GM12892 (cell line): ENCODE measurements around the gene GOLGA3.

Experiments used
- POLR2A ChIP-seq: IDR thresholded peaks from 2 replicates; pipeline ENCODE4 v1.6.1; 2011; ENCODE audit warnings: low read depth, low read length, control low read depth
- POLR2AphosphoS5 ChIP-seq: IDR thresholded peaks from 2 replicates; pipeline ENCODE4 v1.6.1; 2011; ENCODE audit warnings: low read depth, low read length, control low read depth

DNA sequence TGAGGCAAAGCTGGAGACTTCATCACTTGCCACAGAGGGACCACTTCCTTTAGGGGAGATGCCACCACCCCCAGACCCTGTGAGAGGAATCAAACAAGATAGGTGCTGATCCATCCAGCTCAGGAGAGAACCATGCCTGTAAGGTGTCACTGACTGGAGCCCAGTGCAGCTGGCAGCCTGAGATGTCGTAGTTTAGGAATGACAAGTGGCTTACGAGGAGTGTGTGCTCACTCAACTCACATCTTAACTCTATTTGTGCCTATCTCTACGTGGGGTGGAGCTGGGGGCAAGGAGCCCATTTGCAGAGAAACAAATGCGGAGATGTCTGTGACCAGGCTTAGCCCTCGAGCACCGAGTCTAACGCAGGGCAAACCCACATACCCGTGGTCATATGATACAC is 32.9 kb upstream of the GOLGA3 start:
- TF ChIP-seq POLR2AphosphoS5, result no peak
- no peak for TF ChIP-seq POLR2A
